ENCODE measurements around the gene A3GALT2.

A3GALT2 gene

DNA sequence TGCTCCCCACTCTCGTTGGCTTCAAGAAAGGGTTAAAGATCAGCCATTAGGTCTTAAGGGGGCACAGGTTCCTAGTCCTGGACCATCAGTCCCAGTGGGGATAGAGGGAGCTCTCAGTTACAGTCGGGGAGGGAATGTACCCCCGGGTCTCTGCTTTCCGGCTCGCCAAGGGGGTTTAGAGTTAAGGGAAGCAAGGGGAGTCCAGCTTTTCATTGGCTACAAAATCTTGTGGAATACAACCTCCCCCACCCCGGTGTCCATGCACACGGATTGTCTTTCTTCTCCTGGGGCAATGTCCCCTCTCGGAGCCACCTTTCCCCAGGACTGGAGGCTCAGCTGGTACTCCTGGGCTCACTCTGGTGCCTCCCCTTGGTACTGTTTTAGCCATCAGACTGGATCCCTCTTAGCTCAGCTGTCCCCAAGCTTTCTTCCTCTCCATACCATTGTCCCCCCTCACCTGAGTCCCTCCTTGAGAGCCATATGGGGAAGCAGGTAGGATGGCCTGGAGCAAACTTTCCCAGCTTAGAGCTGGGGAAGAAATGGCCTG is at the start of gene A3GALT2:
Gene A3GALT2 (minus strand): TSS at position 480 of the 547 bp plus-strand sequence. CDS start 0 bp downstream, at position 480.
- DNase-seq = no peak

DNA sequence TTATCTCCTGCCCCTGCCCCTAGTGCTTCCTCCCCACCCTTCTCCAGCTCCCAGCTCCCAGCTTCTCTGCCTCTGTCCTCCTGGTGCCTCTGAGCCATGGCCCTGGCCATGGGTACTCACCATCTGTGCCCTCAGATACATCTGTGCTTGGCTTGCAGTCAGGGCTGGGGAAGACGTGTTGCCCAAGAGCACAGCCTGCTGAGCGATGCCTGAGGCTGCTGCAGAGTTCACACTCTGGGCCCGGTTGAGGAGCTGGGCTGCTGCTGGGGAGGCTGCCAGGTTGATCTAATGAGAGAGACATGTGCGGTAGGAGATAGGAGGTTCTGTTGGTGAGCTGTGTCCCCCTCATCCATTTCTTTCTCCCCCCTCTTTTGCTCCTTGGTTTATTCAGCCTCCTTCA is 49.4 kb upstream of the A3GALT2 start:
- DNase-seq = no peak

DNA sequence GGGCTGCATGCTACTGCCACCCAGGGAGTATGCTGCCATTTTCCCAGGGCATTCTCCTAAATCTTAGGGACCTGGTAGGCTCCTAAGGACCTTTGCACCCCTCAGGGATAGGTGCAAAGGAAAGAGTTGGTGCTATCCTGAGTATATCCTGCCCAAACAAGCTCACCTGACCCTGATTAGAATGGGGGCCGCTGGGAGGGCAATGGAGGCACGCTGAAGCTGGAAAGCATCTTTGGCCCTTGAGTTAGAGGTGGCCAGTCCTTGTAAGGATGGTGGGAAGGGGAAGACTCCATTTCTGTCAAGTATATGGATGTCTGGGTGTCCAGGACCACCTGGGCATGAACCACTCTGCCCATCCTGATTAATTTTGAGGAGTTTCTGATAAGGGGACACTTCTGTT is 48.9 kb upstream of the A3GALT2 start:
- DNase-seq = no peak

DNA sequence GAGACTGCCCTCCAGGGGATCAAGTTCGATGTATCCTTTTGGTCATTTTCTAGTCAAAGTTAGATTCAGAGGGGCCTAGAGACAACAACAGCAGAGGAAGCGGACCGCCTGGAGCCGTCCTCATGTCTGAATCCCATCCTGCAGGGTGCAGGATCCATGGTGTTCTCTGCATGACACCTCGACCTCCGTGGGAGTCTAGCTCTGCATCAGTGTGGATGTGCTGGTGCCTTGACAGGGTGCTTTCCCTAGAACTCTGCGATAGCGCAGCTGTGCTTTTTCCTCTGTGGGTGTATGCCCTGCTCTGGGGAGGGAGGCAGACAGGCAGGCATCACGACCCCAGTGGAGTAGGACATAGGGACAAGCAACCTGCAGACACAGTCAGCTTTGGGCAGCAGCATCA is 48.2 kb upstream of the A3GALT2 start:
- DNase-seq = no peak

DNA sequence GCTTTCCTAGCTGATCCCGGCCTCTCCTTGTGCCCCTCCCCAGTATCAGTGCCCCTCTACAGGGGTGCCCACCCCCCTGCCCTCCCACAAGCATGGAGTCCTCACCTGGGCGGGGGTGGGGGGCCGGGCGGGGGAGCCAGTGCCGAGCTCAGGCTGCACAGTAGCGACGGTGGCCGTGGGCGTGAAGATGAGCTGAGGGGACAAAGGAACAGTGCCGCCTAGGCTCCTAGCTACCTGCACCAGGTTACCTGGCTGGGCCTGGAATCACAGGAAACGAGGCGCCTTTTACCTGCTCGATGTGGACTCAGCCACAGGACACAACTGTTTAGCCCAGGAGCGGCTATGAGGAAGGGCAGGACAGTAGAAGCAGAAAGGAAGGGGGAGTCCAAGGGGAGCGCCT is 47.5 kb upstream of the A3GALT2 start:
- DNase-seq = no peak

DNA sequence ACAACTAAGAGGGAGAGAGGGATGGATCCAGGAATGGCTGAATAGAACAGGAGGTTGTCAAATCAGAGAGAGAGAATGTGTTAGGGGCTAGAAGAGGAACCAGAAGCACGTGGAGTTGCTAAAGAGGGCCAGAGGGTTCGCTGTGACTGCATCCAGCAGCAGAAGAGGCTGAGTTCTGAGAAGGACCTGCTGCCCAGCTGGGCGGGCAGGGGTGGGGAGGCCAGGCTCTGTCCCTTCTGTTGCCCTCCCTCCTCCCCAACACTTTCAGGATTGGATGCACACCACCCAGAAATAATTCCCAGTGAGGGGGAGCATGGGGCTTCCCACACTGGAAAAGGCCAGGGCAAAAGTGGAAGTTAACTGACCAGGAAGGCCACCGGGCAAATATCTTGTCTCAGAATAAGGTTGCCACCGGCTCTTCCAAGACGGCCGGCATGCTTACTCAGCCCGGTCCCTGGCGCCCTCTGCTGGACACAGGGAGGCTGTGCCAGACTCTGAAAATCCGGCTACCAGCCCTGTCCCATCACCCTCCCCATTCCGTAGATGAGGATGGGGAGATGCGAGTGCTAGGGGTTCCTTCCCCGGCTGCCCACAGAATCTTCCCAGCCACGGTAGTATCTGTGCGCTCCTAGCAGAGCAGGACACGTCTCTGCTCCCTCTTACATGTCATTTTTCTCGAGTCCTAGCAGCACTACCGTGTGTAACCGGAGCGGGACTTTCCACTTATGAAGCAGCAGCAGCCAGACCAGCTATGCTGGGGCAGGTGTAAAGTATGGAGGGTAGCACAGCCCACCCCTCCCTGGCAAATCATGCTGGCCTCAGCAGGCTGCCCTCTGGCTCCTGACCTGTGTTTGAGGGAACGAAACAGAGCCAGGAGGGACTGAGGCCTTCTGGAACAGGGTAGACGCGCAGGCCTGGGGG is 46.8 kb upstream of the A3GALT2 start:
- DNase-seq = peak; percentile 85

DNA sequence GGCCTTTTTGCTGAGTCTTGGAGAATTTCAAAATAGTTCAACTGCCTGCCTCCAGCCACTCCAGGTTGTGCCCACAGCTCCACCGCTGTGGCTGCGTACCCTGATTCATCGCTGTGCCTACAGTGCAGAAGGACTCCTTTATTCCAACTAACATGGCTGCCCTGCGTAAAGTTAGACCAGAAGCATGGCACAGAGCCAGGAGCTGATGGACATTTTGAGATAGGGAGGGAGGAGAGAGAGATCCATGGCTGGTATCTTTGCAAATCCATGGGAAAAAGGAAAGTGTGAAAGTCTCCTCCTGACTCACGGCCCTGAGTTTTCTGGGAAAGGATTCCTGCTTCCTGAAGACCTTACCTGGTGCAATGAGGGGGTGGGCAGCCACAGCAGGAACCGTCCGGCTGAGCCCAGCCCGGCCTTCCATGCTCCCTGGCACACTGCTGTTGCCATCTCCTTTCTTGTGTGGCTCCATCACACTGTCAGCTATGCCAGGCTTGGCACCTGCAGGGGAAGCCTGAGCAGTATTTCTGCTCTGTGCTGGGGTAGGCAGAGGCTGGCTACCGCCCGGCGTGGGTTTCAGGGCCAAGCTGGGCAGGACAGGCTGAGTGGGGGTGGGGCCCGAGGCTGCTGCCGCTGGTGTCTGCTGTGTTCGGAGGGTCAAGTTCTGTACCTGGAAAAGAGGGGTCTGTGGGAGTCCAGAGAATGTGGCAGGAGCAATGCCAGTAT is 46.0 kb upstream of the A3GALT2 start:
- DNase-seq = no peak

DNA sequence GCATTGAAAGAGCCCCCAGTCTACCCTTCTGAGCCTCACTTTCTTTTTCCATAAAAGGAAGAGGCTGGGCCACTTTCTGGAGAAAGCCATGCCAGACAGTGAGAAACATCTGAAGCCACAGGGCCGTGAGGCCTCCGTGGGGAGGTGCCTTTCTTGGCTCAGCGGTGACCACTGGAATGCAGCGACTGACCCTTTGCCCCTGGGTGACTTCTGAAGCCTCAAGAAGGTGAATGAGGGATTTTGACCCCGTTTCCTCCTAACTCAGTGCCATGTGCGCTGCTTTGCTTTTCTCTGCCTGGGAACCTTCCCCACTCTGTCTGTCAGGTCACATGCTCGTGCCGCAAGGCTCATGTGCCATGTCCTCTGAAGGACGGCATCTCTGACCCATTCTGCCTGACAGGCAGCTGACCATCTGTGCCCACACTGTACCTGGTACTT is 44.7 kb upstream of the A3GALT2 start:
- peak; percentile 62 for DNase-seq

DNA sequence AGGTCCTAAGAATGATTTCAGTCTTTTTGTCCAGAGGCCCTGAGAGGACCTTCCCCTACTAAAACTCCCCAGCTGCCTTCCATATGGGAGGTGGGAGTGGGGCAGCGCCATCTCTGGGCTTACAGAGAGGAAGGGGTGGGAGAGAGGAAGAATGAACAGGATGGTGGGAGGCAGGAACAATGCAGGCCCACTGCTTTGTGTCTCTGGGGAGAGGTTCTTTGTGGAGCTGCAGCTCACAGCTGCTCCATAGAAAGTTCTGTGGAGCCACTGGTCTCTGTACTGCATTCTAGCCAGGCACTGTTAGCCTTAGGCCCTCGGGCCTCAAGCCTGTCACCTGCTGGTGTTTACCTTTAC is 43.6 kb upstream of the A3GALT2 start:
- no peak for DNase-seq

DNA sequence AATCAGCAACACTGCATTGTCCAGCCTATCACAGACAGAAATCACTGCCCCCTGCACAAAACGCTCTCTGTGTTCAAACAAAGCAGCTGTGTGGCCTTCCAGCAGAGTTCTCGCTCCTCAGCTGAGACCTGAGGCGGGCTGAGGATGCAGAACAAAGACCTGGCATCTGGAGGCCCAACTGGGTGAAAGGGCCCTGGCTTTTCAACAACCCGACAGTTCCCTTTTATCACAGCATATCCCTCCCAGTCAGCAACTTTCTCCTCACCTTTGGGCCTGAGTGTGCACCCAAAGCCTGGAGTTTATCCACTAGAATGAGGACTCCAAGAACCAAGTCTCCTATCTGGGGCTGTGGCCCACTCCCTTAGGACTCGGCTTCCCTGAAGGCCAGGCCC is 42.6 kb upstream of the A3GALT2 start:
- no peak for DNase-seq

DNA sequence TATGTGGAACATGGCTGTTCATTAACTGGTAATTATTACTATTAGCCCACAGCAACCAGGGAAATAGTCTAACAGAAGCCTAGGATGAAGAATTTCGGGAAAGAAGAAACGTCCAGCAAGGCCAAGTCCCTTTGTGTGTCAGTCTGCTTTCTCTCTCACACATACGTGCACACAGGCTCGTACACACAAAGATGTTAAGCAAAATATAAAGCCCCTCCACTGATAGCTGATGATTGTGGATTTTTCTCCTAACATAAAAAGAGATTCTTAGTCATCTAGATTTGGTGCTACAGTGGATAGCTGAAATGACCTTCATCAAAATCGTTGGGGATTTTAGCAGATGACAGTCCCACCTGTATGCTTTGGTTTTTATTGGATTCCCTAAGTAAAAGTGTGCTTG is 42.1 kb upstream of the A3GALT2 start:
- no peak for DNase-seq

DNA sequence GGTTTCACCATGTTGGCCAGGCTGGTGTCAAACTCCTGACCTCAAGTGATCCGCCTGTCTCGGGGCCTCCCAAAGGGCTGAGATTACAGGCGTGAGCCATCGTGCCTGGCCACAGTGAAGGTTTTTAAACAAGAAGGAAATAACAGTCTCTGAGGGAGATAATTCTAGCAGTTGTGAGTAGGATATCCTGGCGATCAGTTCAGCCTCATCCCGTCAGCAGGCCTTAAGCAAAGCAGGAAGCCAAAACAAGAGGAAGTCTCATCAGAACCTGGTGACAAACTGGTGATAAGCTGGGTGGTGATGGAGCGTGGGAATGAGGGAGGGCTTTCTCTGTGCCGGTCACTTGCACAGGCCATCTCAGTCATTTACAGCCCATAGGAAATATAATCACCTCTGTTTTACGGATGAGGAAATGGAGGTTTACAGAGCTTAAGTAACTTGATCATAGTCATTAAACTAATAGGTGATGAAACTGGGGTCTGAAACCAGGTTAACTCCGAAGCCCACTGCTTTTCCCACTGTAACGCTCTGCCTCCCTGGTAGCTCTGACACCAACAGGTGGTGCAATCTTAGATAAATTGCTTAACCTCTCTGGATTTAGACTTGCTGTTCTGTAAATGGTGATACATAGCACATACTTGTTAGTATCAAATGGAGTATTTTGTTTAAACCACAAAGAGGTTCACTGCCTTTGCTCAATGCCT is 40.8 kb upstream of the A3GALT2 start:
- DNase-seq = no peak

DNA sequence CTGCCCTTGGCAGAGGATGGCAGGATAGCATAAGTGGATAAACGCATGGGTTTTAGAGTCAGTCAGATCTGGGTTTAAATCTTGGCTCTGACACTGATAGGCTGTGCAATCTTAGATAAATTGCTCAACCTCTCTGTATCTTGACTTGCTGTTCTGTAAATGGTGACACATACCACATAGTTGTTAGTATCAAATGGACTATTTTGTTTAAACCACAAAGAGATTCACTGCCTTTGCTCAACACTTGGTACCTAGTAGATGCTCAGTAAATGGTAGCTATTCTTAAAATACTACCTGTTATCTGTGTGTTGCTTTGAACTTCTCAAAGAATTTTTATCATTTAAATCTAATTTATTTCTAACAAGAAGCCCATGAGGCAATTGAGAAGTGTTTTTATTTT is 39.5 kb upstream of the A3GALT2 start:
- DNase-seq = no peak

DNA sequence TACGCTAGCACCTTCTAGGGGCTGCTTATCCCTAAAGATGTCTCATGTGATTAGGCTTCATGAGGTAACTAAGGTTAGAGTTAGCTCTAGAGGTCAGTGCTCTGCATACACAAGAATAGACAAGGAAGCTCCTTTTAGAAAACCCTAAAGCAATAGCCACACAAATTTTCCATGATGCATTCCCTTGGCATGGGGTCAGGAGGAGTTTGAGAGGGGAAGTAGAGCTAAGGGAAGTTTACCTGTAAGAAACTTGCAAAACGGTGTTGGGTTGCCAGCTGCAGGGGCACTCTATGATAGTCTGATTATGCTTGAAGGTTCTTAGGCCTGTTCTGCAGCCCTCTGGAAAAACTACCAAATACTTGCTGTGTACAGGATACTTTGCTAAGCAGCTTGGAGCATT is 39.0 kb upstream of the A3GALT2 start:
- DNase-seq = no peak

DNA sequence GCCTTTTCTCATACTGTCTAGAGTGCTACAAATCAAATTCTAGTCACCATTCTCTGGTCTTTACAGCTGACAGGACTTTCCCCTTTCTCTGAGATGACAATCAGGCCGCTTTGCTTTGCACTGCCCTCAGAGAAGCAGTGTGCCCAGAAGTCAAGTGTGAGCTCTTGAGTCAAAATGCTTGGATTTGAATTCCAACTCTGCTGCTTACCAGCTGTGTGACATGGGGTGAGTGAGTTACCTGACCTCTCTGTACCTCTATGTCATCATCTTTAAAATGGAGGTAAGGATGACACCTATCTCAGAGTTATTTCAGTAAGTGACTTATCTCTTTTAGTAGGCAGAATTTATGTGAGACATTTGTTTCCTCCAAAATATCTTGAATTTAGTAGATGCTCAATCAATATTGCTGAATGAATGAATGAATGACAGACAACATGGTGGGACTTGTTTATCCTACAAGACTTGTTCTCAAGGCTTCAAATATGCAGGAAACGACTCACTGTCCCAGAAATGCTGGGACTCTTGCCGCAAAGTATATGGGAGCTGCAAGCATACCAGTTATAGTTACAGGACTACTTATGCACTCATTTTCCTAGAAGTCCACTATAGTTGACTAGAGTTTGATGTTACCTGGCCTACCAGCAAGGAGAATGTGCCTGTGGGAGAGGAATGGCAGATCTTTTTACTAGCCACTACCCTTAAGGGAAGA is 38.1 kb upstream of the A3GALT2 start:
- no peak for DNase-seq

DNA sequence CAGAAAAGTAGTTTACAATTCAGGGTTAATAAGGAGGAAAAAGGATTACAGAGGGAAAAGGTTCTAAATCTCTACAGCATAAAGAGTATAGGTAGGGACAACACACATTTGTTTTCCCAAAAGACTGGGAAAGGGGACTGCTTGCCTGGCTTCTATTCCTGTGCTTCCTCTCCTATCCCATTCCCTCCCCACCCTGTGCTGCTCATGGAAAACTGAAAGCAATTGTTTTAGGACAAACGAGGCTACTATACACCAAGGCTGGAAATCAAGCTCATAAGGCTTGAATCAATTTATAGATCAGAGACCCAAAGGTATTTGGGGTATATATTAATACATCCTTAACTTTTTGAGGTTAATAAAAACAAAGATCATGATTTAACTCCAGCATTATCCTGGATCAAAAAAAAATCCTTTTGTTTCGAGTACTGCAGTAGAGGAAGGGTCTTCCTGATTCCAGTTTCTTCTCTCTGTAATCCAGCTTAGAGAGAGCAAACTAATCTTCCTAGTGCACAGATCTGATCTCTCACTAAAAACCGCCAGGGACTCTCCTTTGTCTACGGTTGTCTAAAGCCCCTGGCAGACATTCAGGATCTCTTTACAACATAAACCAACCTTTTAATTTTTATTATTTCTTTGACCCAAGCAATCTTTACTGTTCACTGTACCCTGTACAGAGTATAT is 37.4 kb upstream of the A3GALT2 start:
- no peak for DNase-seq

DNA sequence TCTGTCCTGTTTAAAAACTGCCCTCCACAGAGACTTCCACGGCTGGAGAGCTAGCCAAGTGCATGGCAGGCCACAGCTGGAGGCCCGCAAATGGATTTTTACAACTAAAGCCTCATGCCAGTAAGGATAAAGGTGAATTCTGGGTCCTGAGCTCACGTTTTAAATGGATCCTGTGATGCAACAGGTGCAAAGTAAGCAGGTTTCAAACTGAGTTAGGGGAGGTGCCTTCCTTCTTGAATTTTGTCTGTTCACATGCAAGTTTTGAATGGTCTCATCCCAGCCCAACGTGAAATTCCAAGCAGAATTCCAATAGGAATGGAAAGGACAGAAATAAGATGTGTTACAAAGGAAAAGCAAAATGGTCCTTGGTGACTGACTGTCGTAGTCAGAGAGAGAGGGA is 36.2 kb upstream of the A3GALT2 start:
- no peak for DNase-seq

DNA sequence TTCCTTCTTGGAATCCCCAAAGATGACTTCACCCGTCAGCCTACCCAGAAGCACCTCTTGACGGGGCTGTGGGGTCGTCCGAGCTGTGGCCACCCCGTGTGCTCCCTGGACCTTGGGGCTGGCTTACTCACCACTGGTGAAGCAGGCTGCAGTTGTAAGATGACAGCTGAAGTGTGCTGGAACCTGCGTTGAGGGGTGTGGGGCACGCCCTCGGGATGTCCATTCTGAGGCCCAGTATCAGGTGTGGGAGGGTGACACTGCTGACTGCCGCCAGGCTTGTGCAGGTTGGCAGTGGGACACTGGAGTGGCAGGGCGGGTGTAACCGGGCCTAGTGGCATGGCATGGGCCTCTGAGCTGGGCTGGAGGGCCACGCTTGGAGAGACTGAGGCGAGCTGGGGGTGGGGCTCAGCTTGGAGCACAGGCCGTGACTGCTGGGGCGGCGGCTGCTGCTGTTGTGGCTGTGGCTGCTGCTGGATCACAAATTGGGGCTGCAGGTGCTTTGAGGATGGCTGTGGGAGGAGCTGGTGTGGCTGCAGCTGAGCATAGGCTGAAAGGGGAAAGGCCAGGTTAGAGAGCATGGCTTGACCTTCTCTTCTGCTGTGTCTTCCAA is 33.9 kb upstream of the A3GALT2 start:
- no peak for DNase-seq

DNA sequence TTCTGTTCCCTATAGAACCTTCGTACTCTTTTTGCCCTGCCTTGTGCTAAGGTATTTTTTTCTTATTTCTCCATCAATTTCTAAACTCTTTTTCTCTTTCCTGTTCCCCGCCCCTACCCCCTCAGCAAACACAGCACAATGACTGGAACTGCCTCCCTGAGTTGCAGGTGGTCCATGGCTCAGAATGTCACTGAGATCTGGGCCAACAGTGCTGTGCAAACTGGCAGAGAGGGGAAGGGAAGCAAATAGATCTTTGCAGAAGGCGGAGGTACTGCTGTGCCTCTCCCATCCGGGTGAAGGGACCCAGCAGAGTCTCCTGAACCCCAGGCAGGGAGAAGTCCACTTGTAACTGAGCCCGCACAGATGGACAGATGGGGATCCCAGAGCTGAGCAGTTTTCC is 32.6 kb upstream of the A3GALT2 start:
- no peak for DNase-seq

DNA sequence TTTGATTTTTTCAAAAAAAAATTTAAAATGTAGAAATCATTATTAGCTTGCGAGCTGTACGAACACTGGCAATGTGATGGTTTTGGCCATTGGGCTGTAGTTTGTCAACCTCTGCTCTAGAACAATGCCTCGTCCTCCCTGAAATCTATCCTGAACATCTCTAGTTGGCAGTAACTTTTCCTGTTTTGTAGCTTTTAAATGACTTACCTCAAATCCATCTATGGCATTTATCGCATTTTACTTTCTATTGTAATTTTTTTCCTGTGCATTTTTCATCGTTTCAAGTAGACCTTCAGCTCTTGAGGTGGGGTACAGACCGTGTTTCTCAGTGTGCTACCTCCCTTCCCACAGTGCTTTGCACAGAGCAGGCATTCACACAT is 30.4 kb upstream of the A3GALT2 start:
- no peak for DNase-seq

DNA sequence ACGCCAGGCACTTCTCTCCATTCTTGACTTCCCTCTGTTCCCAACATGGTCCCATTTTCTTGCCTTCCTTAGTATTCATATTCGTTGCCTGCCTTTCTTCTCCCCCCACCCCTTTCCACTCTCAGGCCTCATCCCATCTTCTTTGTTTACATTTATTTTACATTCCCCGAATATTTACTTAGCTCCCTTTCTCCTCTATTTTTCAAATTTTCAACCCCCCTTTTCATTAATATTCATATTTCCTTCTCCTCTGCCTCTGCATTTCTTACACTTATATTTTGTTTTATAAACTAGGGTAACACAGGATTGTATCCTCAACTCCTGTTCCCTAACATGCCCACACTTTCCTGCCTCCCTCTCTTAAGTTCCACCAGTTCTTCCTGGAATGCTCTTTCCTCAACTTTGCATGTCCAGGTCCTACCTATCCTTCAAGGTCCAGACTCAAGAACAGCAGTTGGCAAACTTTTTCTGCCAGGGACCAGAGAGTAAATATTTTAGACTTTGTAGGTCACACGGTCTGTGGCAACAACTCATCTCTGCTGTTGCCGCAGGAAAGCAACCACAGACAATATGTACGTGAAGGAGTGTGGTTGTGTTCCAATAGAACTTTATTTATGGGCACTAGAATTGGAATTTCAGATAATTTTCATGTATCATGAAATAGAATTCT is 29.8 kb upstream of the A3GALT2 start:
- DNase-seq = no peak
